GM21367 (cell line): ENCODE data around the gene PRKAB2.
"Not testable (repeated sequence)": the region's sequence is repeated elsewhere in the genome, so short reads cannot be mapped to it uniquely, and the experiment has no call there.

ENCODE experiments used
- ATAC-seq: cut with Tn5 transposase; IDR thresholded peaks from one replicate; pipeline ENCODE4 v1.9.1; 2021; ENCODE audit not compliant: unreplicated experiment

The PRKAB2 gene

DNA sequence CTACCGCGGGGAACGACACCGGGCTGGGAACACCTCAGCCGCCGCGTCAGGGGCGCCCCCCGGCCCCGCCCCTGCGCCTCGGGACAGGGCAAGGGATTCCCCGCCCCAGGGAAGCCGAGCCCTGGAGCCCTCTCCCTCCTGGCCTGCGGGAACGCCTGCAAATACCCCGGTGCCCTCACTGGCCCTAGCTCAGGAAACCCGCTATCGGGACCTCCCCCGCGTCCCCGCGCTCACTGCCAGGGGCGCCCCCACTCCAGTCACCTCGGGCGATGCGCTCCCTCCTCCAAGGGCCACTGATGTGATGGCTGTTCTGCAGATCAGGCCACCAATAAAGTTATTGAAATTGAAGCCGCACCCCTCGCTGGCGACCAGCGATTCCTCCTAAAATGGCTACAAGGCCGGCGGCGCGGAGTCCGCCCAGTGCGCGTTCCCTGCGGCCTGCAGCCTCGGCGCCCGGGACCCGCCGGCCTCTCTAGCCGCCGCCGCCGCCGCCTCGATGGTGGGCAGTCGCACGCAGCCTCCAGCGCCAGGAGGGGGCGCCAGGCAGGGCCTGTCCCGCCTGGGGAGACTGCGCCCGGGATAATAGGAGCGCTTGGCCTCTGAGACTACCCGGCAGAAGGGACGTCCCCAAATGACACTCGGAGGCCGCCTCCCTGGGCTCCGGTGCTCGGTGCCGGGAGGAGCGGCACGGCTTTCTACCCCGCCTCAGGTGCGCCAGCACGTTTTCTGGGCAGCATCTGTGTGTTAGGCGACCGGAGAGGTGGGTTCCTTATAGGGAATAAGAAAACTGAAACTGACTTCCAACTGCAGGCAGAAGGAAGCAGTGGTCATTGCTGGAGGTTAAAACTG, at the start of gene PRKAB2:
TSS of gene PRKAB2 (minus strand) at position 303 of the 849 bp plus-strand sequence. CDS start 326 bp downstream, outside the sequence.
- ATAC-seq: peak; percentile 80

- ATAC-seq: no peak
These were observed 46.3 kb upstream of the PRKAB2 start for GRCh38 chr1:147218606-147219005.

DNA sequence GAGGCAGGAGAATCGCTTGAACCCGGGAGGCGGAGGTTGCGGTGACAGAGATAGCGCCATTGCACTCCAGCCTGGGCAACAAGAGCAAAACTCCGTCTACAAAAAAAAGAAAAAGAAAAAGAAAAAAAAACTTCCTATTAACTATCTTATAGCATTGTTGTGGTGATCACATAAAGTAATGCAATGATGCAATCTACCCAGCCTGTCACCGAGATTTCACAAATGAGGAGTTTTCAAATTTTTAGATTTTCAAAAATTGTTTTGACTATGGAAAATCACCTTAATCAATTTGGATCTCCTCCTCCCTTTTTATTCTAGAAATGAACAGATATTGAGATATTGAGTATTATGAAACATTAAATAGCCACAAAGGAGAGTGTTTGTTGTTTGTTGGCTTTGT, 44.9 kb upstream of the PRKAB2 start:
- ATAC-seq: no peak

- no peak for ATAC-seq
These were observed 43.9 kb upstream of the PRKAB2 start for GRCh38 chr1:147216124-147216523.

DNA sequence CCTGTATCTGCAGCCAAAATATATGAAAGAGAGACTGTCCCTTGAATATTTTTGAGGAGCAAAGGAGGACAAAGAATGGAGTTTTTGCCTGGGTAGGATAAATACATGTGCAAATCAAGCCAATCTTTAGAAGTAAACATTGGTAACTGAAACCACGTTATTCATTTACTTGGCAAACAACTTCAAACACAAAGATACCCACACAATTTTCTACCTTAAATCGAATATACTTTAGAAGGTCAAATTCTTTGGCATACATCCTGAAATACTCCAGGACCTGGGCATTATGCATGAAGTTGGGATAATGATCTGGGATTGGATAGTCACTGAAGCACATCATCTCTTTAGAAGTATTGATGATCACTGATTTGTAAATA, 43.3 kb upstream of the PRKAB2 start:
- no peak for ATAC-seq

- ATAC-seq: no peak
These were observed 42.7 kb upstream of the PRKAB2 start for GRCh38 chr1:147214842-147215539.

DNA sequence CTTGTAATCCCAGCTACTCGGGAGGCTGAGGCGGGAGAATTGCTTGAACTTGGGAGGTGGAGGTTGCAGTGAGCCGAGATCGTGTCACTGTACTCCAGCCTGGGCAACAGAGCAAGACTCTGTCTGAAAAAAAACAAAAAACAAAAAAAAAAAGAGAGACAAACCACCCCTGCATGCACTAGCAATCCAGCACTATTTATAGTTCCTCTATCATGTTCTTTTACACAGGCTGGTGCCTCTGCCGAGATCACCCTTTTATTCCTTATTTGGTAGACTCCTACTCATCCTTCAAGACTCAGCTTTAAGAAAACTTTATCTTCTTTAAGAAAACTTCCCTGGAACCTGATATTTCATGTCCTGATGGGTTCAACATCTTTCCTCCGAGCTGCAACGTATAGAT, 42.1 kb upstream of the PRKAB2 start:
- no peak for ATAC-seq

- ATAC-seq: no peak
These were observed 41.0 kb upstream of the PRKAB2 start for GRCh38 chr1:147213271-147213670.

DNA sequence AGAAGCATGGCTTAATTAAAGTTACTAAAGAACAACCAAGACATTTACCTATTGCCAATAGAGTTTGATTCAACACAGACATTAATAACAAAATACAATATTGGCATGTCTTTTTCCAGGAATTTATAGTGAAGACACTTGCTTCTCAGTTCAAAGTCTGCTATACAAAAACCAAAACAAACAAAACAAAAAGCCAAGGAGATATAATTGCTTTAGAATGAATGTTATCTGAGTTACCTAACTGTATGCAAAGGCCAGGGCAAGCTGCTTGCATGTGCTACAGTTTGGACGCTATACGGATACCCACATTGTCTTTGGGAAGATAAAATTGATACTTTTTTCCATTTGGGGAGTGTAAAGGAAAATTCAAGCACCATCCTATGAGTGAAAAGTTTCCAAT, 39.3 kb upstream of the PRKAB2 start:
- ATAC-seq: no peak

DNA sequence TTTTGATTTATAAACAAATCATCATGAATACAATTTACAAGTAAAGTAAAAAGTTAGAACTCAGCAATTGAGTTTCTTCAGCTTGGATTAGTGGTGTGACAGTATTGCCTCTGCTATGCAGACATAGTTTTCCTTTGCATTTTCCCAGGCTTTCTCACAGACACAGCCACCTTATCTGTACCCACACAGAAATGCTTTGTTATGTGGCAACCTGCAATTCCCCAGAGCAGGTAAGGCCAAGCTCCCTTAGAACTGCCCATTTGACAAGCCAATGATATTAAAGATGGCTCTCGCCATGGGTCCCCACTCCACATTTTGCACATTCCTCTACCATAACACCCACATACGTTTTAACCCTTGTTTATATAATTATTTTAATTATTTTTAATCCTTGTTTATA, 38.7 kb upstream of the PRKAB2 start:
- ATAC-seq: no peak

DNA sequence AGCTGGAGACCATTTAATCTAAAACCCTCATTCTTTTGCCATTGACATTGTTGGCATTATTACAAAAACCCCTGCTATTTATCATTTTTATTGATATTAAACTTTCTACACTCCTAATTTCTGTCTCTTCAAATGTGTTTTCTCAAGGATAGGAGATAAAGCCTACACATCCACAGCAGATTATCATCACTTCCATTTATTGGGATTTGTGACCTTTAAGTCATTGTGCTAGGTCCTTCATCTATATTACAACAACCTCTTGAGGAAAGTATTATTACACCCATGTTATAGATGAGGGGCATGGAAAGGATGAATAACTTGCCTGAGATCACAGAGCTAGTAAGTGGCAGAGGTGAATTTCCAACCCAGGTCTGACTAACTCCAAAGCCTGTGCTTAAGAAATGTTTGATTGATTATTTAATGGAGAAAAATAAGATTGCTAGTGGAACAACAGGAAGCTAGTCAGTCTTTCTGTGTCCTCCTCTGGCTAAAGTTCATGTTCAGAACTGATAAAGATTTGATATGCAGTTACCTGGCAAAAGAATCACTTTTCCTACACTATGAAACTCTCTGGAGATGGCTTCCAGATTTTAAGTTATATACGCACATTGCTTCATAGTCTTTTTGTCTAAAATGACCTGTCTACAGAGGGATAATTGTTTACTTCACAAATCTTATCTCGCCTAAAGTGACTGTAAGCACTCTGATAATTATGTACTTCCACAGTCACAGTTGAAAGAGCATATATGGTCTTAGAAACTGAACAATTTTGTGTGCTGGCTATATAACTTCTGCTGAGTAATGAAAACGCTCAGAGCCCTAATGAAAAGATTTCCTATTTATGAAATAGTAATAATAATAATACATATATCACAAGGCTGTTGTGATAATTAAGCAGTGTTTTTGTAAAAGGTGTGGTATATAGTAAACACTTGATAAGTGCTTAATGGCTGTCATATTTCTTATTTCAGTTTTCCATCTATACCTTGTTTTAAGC, 37.9 kb upstream of the PRKAB2 start:
- ATAC-seq: no peak

DNA sequence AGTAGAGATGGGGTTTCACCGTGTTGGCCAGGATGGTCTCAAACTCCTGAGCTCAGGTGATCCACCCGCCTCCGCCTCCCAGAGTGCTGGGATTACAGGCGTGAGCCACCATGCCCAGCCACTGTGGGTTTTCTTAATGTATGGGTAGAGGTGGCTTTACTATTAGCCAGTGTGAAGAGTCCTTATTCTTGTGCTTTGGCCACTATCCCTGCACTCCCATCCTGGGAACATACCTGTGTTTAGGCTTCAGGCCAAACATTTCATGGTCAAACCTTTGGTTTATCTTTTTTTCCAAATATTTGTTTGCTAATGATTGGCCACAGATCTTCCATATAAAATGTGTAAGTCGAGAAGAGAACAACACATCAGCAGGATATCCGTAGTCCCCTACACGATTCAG, 36.3 kb upstream of the PRKAB2 start:
- no peak for ATAC-seq

GRCh38 chr1:147207192-147207591, 34.9 kb upstream of the PRKAB2 start:
- ATAC-seq: no peak

DNA sequence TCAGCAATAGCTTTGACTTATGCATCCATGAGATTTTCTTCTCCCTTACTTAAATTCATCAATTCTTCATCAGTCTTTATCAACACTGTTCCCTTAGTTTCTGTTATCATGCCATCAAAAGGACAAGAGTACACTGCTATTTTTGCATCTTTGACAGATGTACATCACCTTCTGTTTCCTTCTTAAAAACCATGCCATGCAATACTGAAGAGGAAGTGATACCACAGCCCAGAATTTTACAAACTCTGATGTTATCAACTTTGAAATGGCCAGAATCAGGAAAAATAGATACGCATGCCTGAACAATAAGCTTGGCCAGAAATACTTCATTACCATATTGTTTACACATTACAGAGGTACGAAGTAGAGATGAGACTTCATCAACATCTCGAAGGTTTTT, 31.8 kb upstream of the PRKAB2 start:
- ATAC-seq: no peak

GRCh38 chr1:147202576-147202975, 30.3 kb upstream of the PRKAB2 start:
- no peak for ATAC-seq

GRCh38 chr1:147201786-147202185, 29.5 kb upstream of the PRKAB2 start:
- no peak for ATAC-seq

- no peak for ATAC-seq
These were observed 29.0 kb upstream of the PRKAB2 start for GRCh38 chr1:147201276-147201675.

DNA sequence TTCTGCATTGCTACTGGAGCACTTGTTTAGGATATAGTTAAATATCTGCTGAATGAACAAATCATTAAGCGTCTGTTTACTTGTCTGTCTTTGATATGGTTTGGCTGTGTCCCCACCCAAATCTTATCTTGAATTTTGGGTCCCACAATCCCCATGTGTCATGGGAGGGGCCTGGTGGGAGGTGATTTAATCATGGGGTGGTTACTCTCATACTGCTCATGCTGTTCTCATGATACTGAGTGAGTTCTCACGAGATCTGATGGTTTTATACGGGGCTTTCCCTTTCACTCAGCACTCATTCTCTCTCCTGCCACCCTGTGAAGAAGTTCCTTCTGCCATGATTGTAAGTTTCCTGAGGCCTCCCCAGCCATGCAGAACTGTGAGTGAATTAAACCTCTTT, 25.1 kb upstream of the PRKAB2 start:
- not testable (repeated sequence) for ATAC-seq

DNA sequence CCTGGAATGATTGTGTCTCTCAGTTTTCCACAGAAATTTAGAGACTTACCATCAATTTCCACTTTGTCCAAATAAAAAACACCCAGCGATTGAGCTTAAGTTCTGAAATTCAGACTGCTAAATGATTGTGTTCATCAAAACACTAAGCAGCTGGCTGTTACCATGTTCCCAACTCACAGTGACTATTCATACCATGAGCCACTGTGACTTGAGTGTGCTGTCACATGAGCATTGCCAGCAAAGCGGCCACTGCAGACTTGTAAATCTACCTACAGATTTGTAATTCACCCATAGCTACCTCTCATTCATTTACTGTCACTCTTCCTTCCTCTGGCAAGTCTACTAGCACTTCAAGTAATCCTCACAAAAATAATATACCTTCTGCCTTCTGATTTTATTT, 17.2 kb upstream of the PRKAB2 start:
- ATAC-seq: no peak

- ATAC-seq: no peak
These were observed 13.2 kb upstream of the PRKAB2 start for GRCh38 chr1:147185432-147185831.
